AG04449 (cell line): ENCODE data around the gene GJB4.
A peak's percentile ranks its signal among the peaks of the same experiment; 100 is the strongest.
"Not testable (repeated sequence)": the region's sequence is repeated elsewhere in the genome, so short reads cannot be mapped to it uniquely, and the experiment has no call there.

Experiments used
- CTCF ChIA-PET: fragments of 350-600 bp; formaldehyde crosslinking; extraction: SDS; loops from one replicate; lab custom pipeline; 2021; ENCODE audit warnings: antibody characterized with exemption; lab: Yijun Ruan, JAX
- POLR2A ChIA-PET: fragments of 400-600, 350-600 bp; formaldehyde crosslinking; extraction: SDS; loops from one replicate; lab custom pipeline; 2020; ENCODE audit warnings: antibody characterized with exemption, inconsistent platforms; lab: Yijun Ruan, JAX
- DNase-seq: peaks from one replicate; pipeline ENCODE4 v3.0.0-alpha.2; 2010; ENCODE audit warnings: low read depth, low spot score
- H3K4me3 ChIP-seq: 2 replicates; pipeline ENCODE4 v1.5.1; 2011; ENCODE audit warnings: low read depth, mild to moderate bottlenecking, control low read depth, low read length
- TF ChIP-seq, protein P1 (sequence below): IDR thresholded peaks from one replicate; pipeline ENCODE4 v1.5.1; 2011; ENCODE audit warnings: mild to moderate bottlenecking, moderate library complexity, low read length, control low read depth, inconsistent platforms; ENCODE audit not compliant: insufficient read depth; ENCODE audit errors: missing control alignments

Gene GJB4

DNA sequence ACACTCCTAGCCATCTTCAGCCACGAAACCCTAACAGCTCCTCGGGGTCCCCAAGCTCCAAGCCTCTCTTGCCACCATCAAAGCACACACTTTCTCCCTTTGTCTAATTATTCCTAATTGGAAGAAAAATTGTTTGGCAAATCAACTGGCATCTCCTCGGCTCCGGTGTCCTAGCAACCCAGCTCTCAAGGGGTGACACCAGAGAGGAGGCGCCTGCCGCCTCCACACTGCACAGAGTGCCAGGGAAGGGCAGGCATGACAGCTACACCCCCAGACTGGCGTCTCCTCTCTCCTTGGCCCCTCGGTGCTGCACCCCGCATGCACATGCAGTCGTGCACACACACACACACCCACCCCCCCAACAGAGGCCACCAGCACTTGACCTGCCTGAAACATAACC lies 22.8 kb upstream of the GJB4 start:
- POLR2A ChIA-PET: no interaction called here
- CTCF ChIA-PET: no interaction called here
- TF ChIP-seq, protein P1, sequence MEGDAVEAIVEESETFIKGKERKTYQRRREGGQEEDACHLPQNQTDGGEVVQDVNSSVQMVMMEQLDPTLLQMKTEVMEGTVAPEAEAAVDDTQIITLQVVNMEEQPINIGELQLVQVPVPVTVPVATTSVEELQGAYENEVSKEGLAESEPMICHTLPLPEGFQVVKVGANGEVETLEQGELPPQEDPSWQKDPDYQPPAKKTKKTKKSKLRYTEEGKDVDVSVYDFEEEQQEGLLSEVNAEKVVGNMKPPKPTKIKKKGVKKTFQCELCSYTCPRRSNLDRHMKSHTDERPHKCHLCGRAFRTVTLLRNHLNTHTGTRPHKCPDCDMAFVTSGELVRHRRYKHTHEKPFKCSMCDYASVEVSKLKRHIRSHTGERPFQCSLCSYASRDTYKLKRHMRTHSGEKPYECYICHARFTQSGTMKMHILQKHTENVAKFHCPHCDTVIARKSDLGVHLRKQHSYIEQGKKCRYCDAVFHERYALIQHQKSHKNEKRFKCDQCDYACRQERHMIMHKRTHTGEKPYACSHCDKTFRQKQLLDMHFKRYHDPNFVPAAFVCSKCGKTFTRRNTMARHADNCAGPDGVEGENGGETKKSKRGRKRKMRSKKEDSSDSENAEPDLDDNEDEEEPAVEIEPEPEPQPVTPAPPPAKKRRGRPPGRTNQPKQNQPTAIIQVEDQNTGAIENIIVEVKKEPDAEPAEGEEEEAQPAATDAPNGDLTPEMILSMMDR: no peak
- DNase-seq: no peak
- H3K4me3 ChIP-seq: no peak overlapping the region

DNA sequence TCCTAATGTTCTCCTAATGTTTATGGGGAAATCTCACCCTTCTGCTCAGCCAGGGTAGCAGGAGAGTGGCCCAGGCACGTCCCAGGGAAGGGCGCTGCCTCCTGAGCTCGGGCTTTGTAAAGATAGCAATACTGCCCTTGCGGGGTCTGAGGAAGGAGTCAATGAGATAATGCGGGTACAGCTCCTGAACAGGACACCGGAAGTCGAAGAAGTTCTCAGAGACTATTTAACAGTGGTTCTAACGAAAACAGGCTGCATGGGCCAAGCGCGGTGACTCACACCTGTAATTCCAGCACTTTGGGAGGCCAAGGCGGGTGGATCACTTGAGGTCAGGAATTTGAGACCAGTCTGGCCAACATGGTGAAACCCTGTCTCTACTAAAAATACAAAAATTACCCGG lies 22.3 kb upstream of the GJB4 start:
- DNase-seq, H3K4me3 ChIP-seq, POLR2A ChIA-PET: not testable (repeated sequence)
- CTCF ChIA-PET: interaction anchor here (0.5 kb wide), 1 partner anchor 299 kb away, joined by 3 read pairs; no protein-coding TSS in a partner anchor

DNA sequence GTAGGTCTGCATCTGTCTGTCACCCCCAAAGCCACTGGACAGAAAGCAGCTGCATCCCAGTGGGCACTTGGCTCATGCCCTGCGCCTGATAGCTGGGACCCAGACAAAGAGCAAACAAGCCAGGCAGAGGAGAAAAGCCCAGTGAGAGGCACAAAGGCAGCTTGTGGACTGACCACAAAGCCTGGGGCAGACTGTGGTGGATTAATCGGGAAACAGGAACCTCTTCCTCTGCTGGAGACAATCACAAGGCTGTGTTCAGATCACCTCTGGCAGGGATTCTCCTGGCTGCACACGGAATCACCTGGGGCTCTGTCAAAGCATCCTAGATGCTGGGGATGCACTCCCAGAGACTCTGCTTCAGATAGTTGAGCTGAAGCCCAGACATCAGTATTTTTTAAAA lies 19.9 kb upstream of the GJB4 start:
- TF ChIP-seq, protein P1: no peak
- no peak for DNase-seq
- ChIA-PET POLR2A (no interaction called here), CTCF (interaction anchor here (0.8 to 1.0 kb wide), 2 partner anchors 280 to 1107 kb away, joined by 3 read pairs; no protein-coding TSS in a partner anchor)
- no peak overlapping the region for H3K4me3 ChIP-seq

DNA sequence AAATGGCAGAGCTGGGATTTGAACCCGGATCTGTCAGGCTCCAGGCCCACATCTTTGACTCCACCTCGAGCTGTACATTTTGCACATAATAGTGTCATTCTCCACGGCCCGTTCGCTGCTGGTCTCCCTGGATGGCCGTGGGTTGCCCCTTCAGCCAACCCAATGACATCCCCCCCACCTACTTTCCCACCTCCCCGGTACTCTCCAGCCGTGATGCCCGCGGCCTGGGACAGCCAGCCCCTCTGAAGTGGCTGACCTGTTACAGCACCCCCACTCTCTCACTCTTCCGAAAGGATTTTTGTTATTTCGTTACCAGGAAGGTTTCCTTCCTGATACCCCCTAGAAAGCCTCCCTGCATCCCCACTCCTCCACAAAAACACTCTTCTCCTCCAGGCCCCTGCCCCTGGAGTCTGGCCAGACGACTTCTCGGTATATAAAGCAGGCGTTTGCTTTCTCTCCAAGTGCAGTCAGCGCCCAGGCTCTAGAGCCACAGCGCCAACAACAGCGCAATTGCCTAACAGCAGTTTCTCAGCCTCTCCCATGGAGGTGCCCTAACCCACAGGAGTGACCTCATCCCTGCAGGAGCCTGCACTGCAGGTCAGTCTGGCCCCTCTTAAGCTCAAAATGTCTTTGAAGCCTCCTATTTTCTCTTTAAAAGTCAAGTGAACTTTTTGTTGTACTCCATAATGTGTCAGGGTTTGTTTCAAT lies 19.2 kb upstream of the GJB4 start:
- H3K4me3 ChIP-seq: no peak overlapping the region
- DNase-seq: no peak
- POLR2A ChIA-PET: no interaction called here
- CTCF ChIA-PET: interaction anchor here (0.8 to 2.7 kb wide), 4 partner anchors 10 to 1108 kb away, joined by 3 to 11 read pairs (median 3); no protein-coding TSS in a partner anchor
- TF ChIP-seq, protein P1: no peak

DNA sequence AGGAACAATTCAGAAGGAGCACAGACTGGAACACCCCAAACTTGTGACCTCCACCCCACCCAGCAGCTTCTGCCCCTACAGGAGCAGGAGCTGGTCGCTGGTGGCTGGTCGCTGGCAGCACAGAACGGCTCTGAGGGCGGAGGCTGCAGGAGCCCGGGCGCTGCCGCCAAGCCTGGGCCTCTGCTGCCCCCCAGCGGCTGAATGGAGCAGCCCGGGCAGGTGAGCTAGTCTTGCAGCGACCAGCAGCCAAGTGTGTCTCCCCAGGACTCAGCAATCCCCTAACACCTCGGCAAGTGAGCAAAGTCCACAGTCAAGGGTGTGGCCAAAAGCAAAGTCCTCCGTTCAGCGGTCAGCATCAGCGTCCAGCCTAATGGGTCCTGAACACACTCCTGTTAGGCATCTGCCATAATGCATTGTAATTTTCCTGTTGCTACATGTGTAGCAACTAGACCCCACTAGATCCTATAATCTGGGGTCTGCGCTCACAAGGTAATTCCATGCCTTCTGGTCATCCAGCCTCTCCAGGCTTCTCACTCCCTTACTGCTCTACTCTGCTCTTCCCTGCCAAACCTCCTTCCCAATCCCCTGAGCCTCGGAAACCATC lies 16.8 kb upstream of the GJB4 start:
- no peak overlapping the region for H3K4me3 ChIP-seq
- ChIA-PET CTCF (interaction anchor here (0.6 to 4.0 kb wide), 29 partner anchors 8 to 1148 kb away, joined by 3 to 40 read pairs (median 4); partner anchors contain the start of gene GJB5), POLR2A (no interaction called here)

DNA sequence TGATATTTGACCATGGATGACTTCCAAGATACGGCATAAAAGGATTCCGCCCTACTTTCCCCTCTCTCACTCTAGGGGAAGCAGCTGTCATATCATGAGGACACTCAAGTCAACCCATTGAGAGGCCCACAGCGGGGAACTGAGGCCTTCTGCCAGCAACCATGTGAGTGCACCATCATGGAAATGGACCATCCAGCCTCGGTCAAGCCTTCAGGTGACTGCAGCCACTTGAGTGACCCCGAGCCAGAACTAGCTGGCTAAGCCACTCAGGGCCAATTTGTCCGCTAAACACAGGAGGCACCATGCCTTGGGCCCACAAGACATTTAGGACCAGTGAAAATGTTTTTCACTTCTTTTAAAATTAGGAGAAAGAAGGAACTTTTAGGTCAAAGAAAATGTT lies 15.8 kb upstream of the GJB4 start:
- ChIA-PET POLR2A (no interaction called here), CTCF (interaction anchor here (0.8 to 4.0 kb wide), 17 partner anchors 7 to 1149 kb away, joined by 3 to 40 read pairs (median 4); partner anchors contain the start of gene GJB5)
- no peak for DNase-seq
- no peak overlapping the region for H3K4me3 ChIP-seq
- TF ChIP-seq, protein P1: no peak

More for the DNA sequence above, 16.8 kb upstream of the GJB4 start:
- no peak for DNase-seq
- TF ChIP-seq, protein P1: peak; percentile 99
